Mesenchymal stem cell (in vitro differentiated cells and primary cell): ENCODE results near the gene IFNG.

Experiments
- DNase-seq: peaks from one replicate; pipeline ENCODE4 v3.0.0-alpha.2; 2013
- H2AFZ ChIP-seq: one replicate; pipeline ENCODE4 v1.6.1; 2013; ENCODE audit warnings: low read depth, mild to moderate bottlenecking, control low read depth, inconsistent platforms, low read length, moderate library complexity
- H2AK5ac ChIP-seq: 2 replicates; pipeline ENCODE4 v1.6.1; 2013; ENCODE audit warnings: low read length, moderate library complexity, mild to moderate bottlenecking, inconsistent platforms; ENCODE audit not compliant: severe bottlenecking
- H2BK120ac ChIP-seq: one replicate; pipeline ENCODE4 v1.6.1; 2013; ENCODE audit warnings: low read depth, mild to moderate bottlenecking, inconsistent platforms, low read length, moderate library complexity
- H2BK12ac ChIP-seq, 2 experiments: one replicate each; pipeline ENCODE4 v1.6.1; 2013; ENCODE audit warnings: inconsistent platforms in 2 of 2, low read length in 2 of 2, mild to moderate bottlenecking in 2 of 2, moderate library complexity in 2 of 2, control low read depth in 1 of 2
- H2BK15ac ChIP-seq: one replicate; pipeline ENCODE4 v1.6.1; 2013; ENCODE audit warnings: mild to moderate bottlenecking, low read depth, inconsistent platforms; ENCODE audit not compliant: poor library complexity, severe bottlenecking
- H2BK5ac ChIP-seq: 2 replicates; pipeline ENCODE4 v1.6.1; 2013; ENCODE audit warnings: low read depth, mild to moderate bottlenecking, low read length, control low read depth, inconsistent platforms; ENCODE audit not compliant: poor library complexity, severe bottlenecking
- H3K14ac ChIP-seq, 2 experiments: one replicate each; pipeline ENCODE4 v1.6.1; 2013; ENCODE audit warnings: inconsistent platforms in 2 of 2, low read length in 2 of 2, control low read depth in 1 of 2, mild to moderate bottlenecking in 1 of 2, moderate library complexity in 1 of 2
- H3K18ac ChIP-seq, 2 experiments: one replicate each; pipeline ENCODE4 v1.6.1; 2013; ENCODE audit warnings: inconsistent platforms in 2 of 2, low read length in 2 of 2, control low read depth in 1 of 2, low read depth in 1 of 2, mild to moderate bottlenecking in 1 of 2
- H3K23ac ChIP-seq, 2 experiments: one replicate each; pipeline ENCODE4 v1.6.1; 2013; ENCODE audit warnings: inconsistent platforms in 2 of 2, low read length in 2 of 2, mild to moderate bottlenecking in 2 of 2, moderate library complexity in 2 of 2, control low read depth in 1 of 2
- H3K27ac ChIP-seq: 2 replicates; pipeline ENCODE4 v1.5.1; 2013; ENCODE audit warnings: mild to moderate bottlenecking, moderate library complexity, low read length, control low read depth, inconsistent platforms; ENCODE audit not compliant: poor library complexity, severe bottlenecking
- H3K27me3 ChIP-seq, 2 experiments: 2 replicates each; pipeline versions ENCODE4 v1.6.1 to v1.7.0; 2013; ENCODE audit warnings: low read length in 2 of 2, mild to moderate bottlenecking in 2 of 2, moderate library complexity in 2 of 2, control low read depth in 1 of 2, inconsistent platforms in 1 of 2; ENCODE audit not compliant: control insufficient read depth in 1 of 2, insufficient read depth in 1 of 2
- H3K36me3 ChIP-seq, 2 experiments: 2 replicates each; pipeline versions ENCODE4 v1.6.1 to v1.7.0; 2013; ENCODE audit warnings: low read length in 2 of 2, control low read depth in 1 of 2, inconsistent platforms in 1 of 2, low read depth in 1 of 2, mild to moderate bottlenecking in 1 of 2; ENCODE audit not compliant: insufficient read depth in 2 of 2, control insufficient read depth in 1 of 2
- H3K4ac ChIP-seq, 2 experiments: one replicate each; pipeline ENCODE4 v1.6.1; 2013; ENCODE audit warnings: inconsistent platforms in 2 of 2, low read length in 2 of 2, mild to moderate bottlenecking in 2 of 2, moderate library complexity in 2 of 2, control low read depth in 1 of 2, low read depth in 1 of 2
- H3K4me1 ChIP-seq: 2 replicates; pipeline ENCODE4 v1.6.1; 2013; ENCODE audit warnings: low read depth, low read length, control low read depth; ENCODE audit not compliant: control insufficient read depth, insufficient read depth
- H3K4me2 ChIP-seq: 2 replicates; pipeline ENCODE4 v1.6.1; 2013; ENCODE audit warnings: low read length, mild to moderate bottlenecking, inconsistent platforms; ENCODE audit not compliant: poor library complexity, severe bottlenecking
- H3K4me3 ChIP-seq, 2 experiments: 2 replicates each; pipeline versions ENCODE4 v1.5.1 to v1.7.0; 2013; ENCODE audit warnings: low read length in 2 of 2, mild to moderate bottlenecking in 2 of 2, control low read depth in 1 of 2, low read depth in 1 of 2; ENCODE audit not compliant: insufficient read depth in 1 of 2
- H3K79me1 ChIP-seq: replicated peaks from 2 replicates; pipeline ENCODE4 v1.6.1; 2013; ENCODE audit warnings: mild to moderate bottlenecking, control low read depth, low read length, inconsistent platforms; ENCODE audit not compliant: poor library complexity, severe bottlenecking
- H3K9ac ChIP-seq: 2 replicates; pipeline ENCODE4 v1.7.0; 2013; ENCODE audit warnings: mild to moderate bottlenecking, low read length, moderate library complexity
- H3K9me3 ChIP-seq: 2 replicates; pipeline ENCODE4 v1.7.0; 2013; ENCODE audit warnings: mild to moderate bottlenecking, low read length; ENCODE audit not compliant: control insufficient read depth
- H4K8ac ChIP-seq: one replicate; pipeline ENCODE4 v1.6.1; 2013; ENCODE audit warnings: inconsistent platforms, mild to moderate bottlenecking, low read length, moderate library complexity
- H4K91ac ChIP-seq: one replicate; pipeline ENCODE4 v1.6.1; 2013; ENCODE audit warnings: mild to moderate bottlenecking, low read length, inconsistent platforms
- WGBS: methylation state at CpG from one replicate; pipeline ENCODE4 v1.1.7; 2013; ENCODE audit warnings: mixed read lengths; 5-methylcytosine and 5-hydroxymethylcytosine counted together

The IFNG gene

DNA sequence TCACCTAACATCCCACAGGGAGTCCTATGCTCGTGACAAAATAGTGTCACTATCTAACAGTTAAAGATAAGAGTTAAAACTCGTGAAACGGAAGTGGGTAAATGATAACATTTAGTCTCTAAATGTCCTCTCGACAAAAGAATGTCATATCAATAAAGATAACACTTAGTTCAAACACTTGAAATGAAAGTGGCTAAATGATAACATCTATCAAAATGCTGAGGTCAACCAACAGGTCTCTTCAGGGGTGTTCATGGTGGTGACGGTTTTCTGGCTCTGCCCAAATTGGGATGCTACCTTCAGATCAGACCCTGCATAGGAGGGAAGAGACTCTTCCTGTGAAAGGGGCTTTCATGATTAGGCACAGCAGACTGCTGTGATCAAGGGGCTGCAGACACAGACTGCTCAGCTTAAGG is 43.9 kb upstream of the IFNG start:
- Histone ChIP-seq H3K36me3 (no peaks in the 10 kb centered on the region), H3K4me3 (no peak overlapping the region), H3K4ac (no peak overlapping the region), H2BK5ac (no peak overlapping the region), H3K23ac (no peak overlapping the region), H3K27ac (no peak overlapping the region), H4K91ac (no peak overlapping the region), H3K9me3 (no peaks in the 10 kb centered on the region), H3K14ac (no peak overlapping the region), H2BK12ac (no peak overlapping the region), H3K18ac (no peak overlapping the region), H4K8ac (no peak overlapping the region), H3K4me1 (no peaks in the 10 kb centered on the region), H2BK15ac (no peak overlapping the region), H3K9ac (no peak overlapping the region), H3K79me1 (no peaks in the 10 kb centered on the region), H2AFZ (no peak overlapping the region), H2AK5ac (no peak overlapping the region), H3K4me2 (no peak overlapping the region), H3K27me3 (peaks cover 56 to 61% of the 10 kb centered on the region in 2 experiments), H2BK120ac (no peak overlapping the region)
- WGBS: 69% methylated on average over 1 of the region's 5 CpGs
- no peak for DNase-seq

DNA sequence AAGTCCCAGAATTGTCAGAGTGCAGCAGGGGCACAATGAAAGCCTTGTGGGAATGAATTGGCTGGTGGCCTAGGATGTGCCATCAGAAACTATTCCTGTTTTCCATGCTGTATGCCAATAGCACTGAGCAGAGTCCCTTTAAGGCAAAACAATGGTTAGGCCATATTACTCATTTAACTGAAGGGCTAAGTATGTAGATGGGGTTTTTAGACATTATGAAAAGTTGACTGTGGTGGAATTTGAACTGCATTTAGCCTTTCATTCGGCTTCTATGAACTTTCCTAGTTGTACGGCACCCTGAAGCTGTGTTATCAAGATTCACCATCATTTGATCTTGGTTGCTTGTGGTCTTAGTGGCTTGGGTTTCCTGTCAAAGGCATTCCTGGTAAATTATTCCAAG is 41.3 kb upstream of the IFNG start:
- H3K23ac ChIP-seq: no peak overlapping the region
- no peak overlapping the region for H2BK15ac ChIP-seq
- H3K4me3 ChIP-seq: no peak overlapping the region
- no peak for DNase-seq
- no peaks in the 10 kb centered on the region for H3K9me3 ChIP-seq
- H2AK5ac ChIP-seq: no peak overlapping the region
- no peak overlapping the region for H4K91ac ChIP-seq
- H4K8ac ChIP-seq: no peak overlapping the region
- WGBS: 63% methylated on average over 2 of the region's 2 CpGs
- H3K9ac ChIP-seq: no peak overlapping the region
- H2BK12ac ChIP-seq: no peak overlapping the region
- no peak overlapping the region for H3K27ac ChIP-seq
- H2AFZ ChIP-seq: no peak overlapping the region
- no peak overlapping the region for H3K14ac ChIP-seq
- no peak overlapping the region for H2BK120ac ChIP-seq
- no peaks in the 10 kb centered on the region for H3K79me1 ChIP-seq
- no peak overlapping the region for H3K18ac ChIP-seq
- H3K27me3 ChIP-seq: peaks cover 40 to 53% of the 10 kb centered on the region in 2 experiments
- H2BK5ac ChIP-seq: no peak overlapping the region
- no peaks in the 10 kb centered on the region for H3K4me1 ChIP-seq
- H3K4me2 ChIP-seq: no peak overlapping the region
- no peak overlapping the region for H3K4ac ChIP-seq
- H3K36me3 ChIP-seq: no peaks in the 10 kb centered on the region

DNA sequence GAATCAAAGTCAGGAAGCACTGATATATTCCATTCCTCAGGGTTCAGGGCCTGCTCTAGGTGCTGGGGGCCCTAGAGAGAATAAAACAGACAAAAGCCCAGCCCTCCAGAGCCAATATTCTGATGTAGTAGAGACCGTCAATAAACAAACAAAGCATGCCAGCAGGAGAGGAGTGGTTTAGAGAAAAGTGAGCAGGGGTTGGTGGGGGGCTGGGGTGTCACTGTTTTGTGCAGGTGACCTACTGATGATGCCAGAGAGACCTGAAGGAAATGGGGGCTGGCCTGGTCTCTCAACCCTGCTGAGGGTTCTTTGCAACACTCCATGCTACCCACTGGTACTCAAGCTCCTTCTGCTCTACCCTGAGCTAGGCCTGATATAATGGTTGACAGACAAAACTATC is 39.6 kb upstream of the IFNG start:
- Histone ChIP-seq H3K27me3 (peaks cover 30 to 57% of the 10 kb centered on the region in 2 experiments), H2BK120ac (no peak overlapping the region), H3K14ac (no peak overlapping the region), H3K4me1 (no peaks in the 10 kb centered on the region), H3K36me3 (no peaks in the 10 kb centered on the region), H2AK5ac (no peak overlapping the region), H2AFZ (no peak overlapping the region), H3K4ac (no peak overlapping the region), H3K27ac (no peak overlapping the region), H3K18ac (no peak overlapping the region), H3K4me2 (no peak overlapping the region), H3K9ac (no peak overlapping the region), H3K79me1 (no peaks in the 10 kb centered on the region), H2BK15ac (no peak overlapping the region), H2BK5ac (no peak overlapping the region), H4K91ac (no peak overlapping the region), H3K9me3 (no peaks in the 10 kb centered on the region), H3K4me3 (no peak overlapping the region), H2BK12ac (no peak overlapping the region), H3K23ac (no peak overlapping the region), H4K8ac (no peak overlapping the region)
- 90% methylated on average over 1 of the region's 1 CpG for WGBS
- no peak for DNase-seq

DNA sequence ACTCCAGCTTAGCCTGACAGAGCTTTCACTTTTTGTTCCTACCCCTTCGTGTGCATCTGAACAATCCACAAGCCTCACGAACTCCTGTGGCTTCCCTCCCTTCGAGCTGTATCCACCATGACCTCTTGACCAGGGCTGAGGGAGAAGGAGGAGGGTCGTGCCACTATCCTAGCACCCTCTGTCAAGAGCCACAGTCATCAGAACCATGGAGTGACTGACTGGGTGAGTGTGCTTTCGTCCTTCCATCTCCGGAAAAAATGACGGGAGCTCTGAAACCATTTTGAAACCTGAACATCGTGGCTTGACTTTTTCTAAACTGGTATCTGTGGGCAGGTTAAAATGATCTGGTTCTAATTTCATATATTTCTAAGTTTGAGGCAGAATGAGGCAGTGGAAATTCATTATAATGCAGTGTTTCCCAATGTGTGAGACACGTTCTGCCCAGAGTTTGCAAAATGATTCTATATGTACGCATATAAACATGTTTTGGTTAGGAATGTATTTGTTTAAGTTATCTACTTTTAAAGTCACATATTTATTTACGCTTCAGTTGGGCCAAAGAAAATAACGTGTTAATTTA is 39.1 kb upstream of the IFNG start:
- no peak overlapping the region for H4K91ac ChIP-seq
- H3K4me2 ChIP-seq: no peak overlapping the region
- H2BK15ac ChIP-seq: no peak overlapping the region
- no peaks in the 10 kb centered on the region for H3K79me1 ChIP-seq
- H2AK5ac ChIP-seq: no peak overlapping the region
- no peak overlapping the region for H2BK120ac ChIP-seq
- no peak overlapping the region for H2BK12ac ChIP-seq
- no peaks in the 10 kb centered on the region for H3K4me1 ChIP-seq
- H3K27me3 ChIP-seq: peaks cover 30 to 59% of the 10 kb centered on the region in 2 experiments
- no peak overlapping the region for H2AFZ ChIP-seq
- no peak overlapping the region for H3K14ac ChIP-seq
- no peak overlapping the region for H3K4me3 ChIP-seq
- WGBS: 89% methylated on average over 7 of the region's 12 CpGs
- H3K27ac ChIP-seq: no peak overlapping the region
- DNase-seq: no peak
- H3K9me3 ChIP-seq: no peaks in the 10 kb centered on the region
- H4K8ac ChIP-seq: no peak overlapping the region
- no peak overlapping the region for H3K23ac ChIP-seq
- no peak overlapping the region for H3K4ac ChIP-seq
- no peak overlapping the region for H2BK5ac ChIP-seq
- no peak overlapping the region for H3K18ac ChIP-seq
- H3K36me3 ChIP-seq: no peaks in the 10 kb centered on the region
- H3K9ac ChIP-seq: no peak overlapping the region
